Neural progenitor cell (in vitro differentiated cells): ENCODE data around the gene ANKS4B. TPM values are rescaled to one million over a fixed set of nuclear protein-coding genes. Genes with fewer than 3 reads are reported as not detected.
"Not testable (repeated sequence)": the region's sequence is repeated elsewhere in the genome, so short reads cannot be mapped to it uniquely, and the experiment has no call there.

ENCODE experiments used
- DNase-seq: peaks from one replicate; pipeline ENCODE4 v3.0.0-alpha.2; 2016; ENCODE audit warnings: low spot score
- H2AFZ ChIP-seq: fragments of 200-600 bp; sonication (generic); replicated peaks from 2 replicates; pipeline ENCODE4 v1.6.1; 2016; ENCODE audit warnings: antibody characterized with exemption
- H3F3A ChIP-seq: fragments of 200-600 bp; sonication (generic); 2 replicates; pipeline ENCODE4 v1.6.1; 2016; ENCODE audit warnings: antibody characterized with exemption, low read depth
- H3K27ac ChIP-seq: fragments of 200-600 bp; sonication (generic); 2 replicates; pipeline ENCODE4 v1.5.1; 2016; ENCODE audit warnings: mild to moderate bottlenecking
- H3K27me3 ChIP-seq: fragments of 200-600 bp; sonication (generic); 2 replicates; pipeline ENCODE4 v1.6.1; 2016; ENCODE audit warnings: mild to moderate bottlenecking, moderate library complexity
- H3K36me3 ChIP-seq: fragments of 200-600 bp; sonication (generic); 2 replicates; pipeline ENCODE4 v1.5.1; 2016
- H3K4me1 ChIP-seq: fragments of 200-600 bp; sonication (generic); 2 replicates; pipeline ENCODE4 v1.6.1; 2016; ENCODE audit warnings: mixed run types
- H3K4me2 ChIP-seq: fragments of 200-600 bp; sonication (generic); 2 replicates; pipeline ENCODE4 v1.6.1; 2016
- H3K4me3 ChIP-seq: fragments of 200-600 bp; sonication (generic); 2 replicates; pipeline ENCODE4 v1.5.1; 2016
- H3K79me2 ChIP-seq: fragments of 200-600 bp; sonication (generic); 2 replicates; pipeline ENCODE4 v1.6.1; 2016; ENCODE audit warnings: low read depth
- H3K9ac ChIP-seq: fragments of 200-600 bp; sonication (generic); 2 replicates; pipeline ENCODE4 v1.6.1; 2016
- H3K9me3 ChIP-seq: fragments of 200-600 bp; sonication (generic); 2 replicates; pipeline ENCODE4 v1.5.1; 2016; ENCODE audit warnings: low read depth
- H4K20me1 ChIP-seq: fragments of 200-600 bp; sonication (generic); 2 replicates; pipeline ENCODE4 v1.6.1; 2016; ENCODE audit warnings: low read depth
- H3K27ac Mint-ChIP-seq: 3 replicates; pipeline ENCODE4 v1.8.0; 2021; ENCODE audit warnings: mixed read lengths
- H3K27me3 Mint-ChIP-seq: 2 replicates; pipeline ENCODE4 v1.8.0; 2022; ENCODE audit warnings: low read depth, mild to moderate bottlenecking, inconsistent platforms, moderate library complexity, mixed read lengths; ENCODE audit not compliant: insufficient read depth
- H3K36me3 Mint-ChIP-seq: 3 replicates; pipeline ENCODE4 v1.8.0; 2021; ENCODE audit warnings: mixed read lengths
- H3K4me1 Mint-ChIP-seq: 3 replicates; pipeline ENCODE4 v1.8.0; 2021; ENCODE audit warnings: mixed read lengths
- H3K4me3 Mint-ChIP-seq: 3 replicates; pipeline ENCODE4 v1.8.0; 2021; ENCODE audit warnings: mild to moderate bottlenecking, moderate library complexity, mixed read lengths
- H3K9me3 Mint-ChIP-seq: 3 replicates; pipeline ENCODE4 v1.8.0; 2020; ENCODE audit warnings: mixed read lengths
- CTCF ChIP-seq: fragments of 200-600 bp; sonication (generic); IDR thresholded peaks from 2 replicates; pipeline ENCODE4 v1.5.1; 2017; ENCODE audit warnings: antibody characterized with exemption, mild to moderate bottlenecking
- EZH2 ChIP-seq: fragments of 200-600 bp; sonication (generic); IDR thresholded peaks from 2 replicates; pipeline ENCODE4 v1.6.1; 2017; ENCODE audit warnings: antibody characterized with exemption, mild to moderate bottlenecking, moderate library complexity
- EZH2phosphoT487 ChIP-seq: fragments of 200-600 bp; sonication (generic); IDR thresholded peaks from 2 replicates; pipeline ENCODE4 v1.6.1; 2017; ENCODE audit warnings: antibody characterized with exemption
- total RNA-seq: library from RNA; depleted of rRNA; stranded (reverse); fragments of >200 nt; gene quantifications from 2 replicates; pipeline ENCODE4 v1.2.3, GENCODE V29; 2015; ENCODE audit warnings: low replicate concordance

The ANKS4B gene
- total RNA-seq, 1 donor from 2014 or later: not detected

- no peaks in the 10 kb centered on the region for H3K79me2 ChIP-seq
- peaks cover 17% of the 10 kb centered on the region for H3K4me1 Mint-ChIP-seq
- peaks cover 12% of the 10 kb centered on the region for H3K4me1 ChIP-seq
- peaks cover 6% of the 10 kb centered on the region for H3F3A ChIP-seq
- no peaks in the 10 kb centered on the region for H3K36me3 Mint-ChIP-seq
- H3K27ac Mint-ChIP-seq: no peak overlapping the region
- no peak overlapping the region for H3K4me3 ChIP-seq
- no peaks in the 10 kb centered on the region for H3K27me3 ChIP-seq
- H3K4me3 Mint-ChIP-seq: no peak overlapping the region
- no peaks in the 10 kb centered on the region for H4K20me1 ChIP-seq
- H3K27me3 Mint-ChIP-seq: peaks cover 13% of the 10 kb centered on the region
- H2AFZ ChIP-seq: no peak overlapping the region
- no peak overlapping the region for H3K27ac ChIP-seq
- H3K4me2 ChIP-seq: no peak overlapping the region
- TF ChIP-seq EZH2 (no peak), CTCF (no peak), EZH2phosphoT487 (no peak)
- no peaks in the 10 kb centered on the region for H3K9me3 ChIP-seq
- H3K36me3 ChIP-seq: no peaks in the 10 kb centered on the region
- no peaks in the 10 kb centered on the region for H3K9me3 Mint-ChIP-seq
- no peak overlapping the region for H3K9ac ChIP-seq
- no peak for DNase-seq
Observed at GRCh38 chr16:21268236-21268635, 34.7 kb downstream of the ANKS4B start.

- no peak for TF ChIP-seq EZH2phosphoT487
- TF ChIP-seq CTCF: no peak
- no peak for TF ChIP-seq EZH2
- peaks cover 28% of the 10 kb centered on the region for H3K27me3 Mint-ChIP-seq
- Histone ChIP-seq H4K20me1 (no peaks in the 10 kb centered on the region), H3K4me3 (no peak overlapping the region), H3K9me3 (no peaks in the 10 kb centered on the region), H3F3A (no peaks in the 10 kb centered on the region), H3K27ac (no peak overlapping the region), H2AFZ (no peak overlapping the region), H3K4me1 (peaks cover 10% of the 10 kb centered on the region), H3K27me3 (peaks cover 31% of the 10 kb centered on the region), H3K36me3 (no peaks in the 10 kb centered on the region), H3K79me2 (no peaks in the 10 kb centered on the region), H3K4me2 (no peak overlapping the region), H3K9ac (no peak overlapping the region)
- DNase-seq: no peak
- no peaks in the 10 kb centered on the region for H3K36me3 Mint-ChIP-seq
- peaks cover 7% of the 10 kb centered on the region for H3K4me1 Mint-ChIP-seq
- no peaks in the 10 kb centered on the region for H3K9me3 Mint-ChIP-seq
- no peak overlapping the region for H3K4me3 Mint-ChIP-seq
- H3K27ac Mint-ChIP-seq: peak overlapping the region; percentile 9
Observed at GRCh38 chr16:21272253-21272652, 38.8 kb downstream of the ANKS4B start.

- not testable (repeated sequence) for H3K9me3 Mint-ChIP-seq, H3K9ac ChIP-seq, H3K4me2 ChIP-seq, DNase-seq, H3F3A ChIP-seq, H4K20me1 ChIP-seq, H3K4me3 ChIP-seq, H3K79me2 ChIP-seq, H2AFZ ChIP-seq, H3K36me3 ChIP-seq, H3K9me3 ChIP-seq, H3K4me3 Mint-ChIP-seq, H3K27ac ChIP-seq, H3K4me1 Mint-ChIP-seq, H3K27ac Mint-ChIP-seq, H3K36me3 Mint-ChIP-seq
- H3K27me3 Mint-ChIP-seq: peaks cover 30% of the 10 kb centered on the region
- peaks cover 37% of the 10 kb centered on the region for H3K27me3 ChIP-seq
- peaks cover 10% of the 10 kb centered on the region for H3K4me1 ChIP-seq
Observed at GRCh38 chr16:21272763-21273162, 39.3 kb downstream of the ANKS4B start.

DNA sequence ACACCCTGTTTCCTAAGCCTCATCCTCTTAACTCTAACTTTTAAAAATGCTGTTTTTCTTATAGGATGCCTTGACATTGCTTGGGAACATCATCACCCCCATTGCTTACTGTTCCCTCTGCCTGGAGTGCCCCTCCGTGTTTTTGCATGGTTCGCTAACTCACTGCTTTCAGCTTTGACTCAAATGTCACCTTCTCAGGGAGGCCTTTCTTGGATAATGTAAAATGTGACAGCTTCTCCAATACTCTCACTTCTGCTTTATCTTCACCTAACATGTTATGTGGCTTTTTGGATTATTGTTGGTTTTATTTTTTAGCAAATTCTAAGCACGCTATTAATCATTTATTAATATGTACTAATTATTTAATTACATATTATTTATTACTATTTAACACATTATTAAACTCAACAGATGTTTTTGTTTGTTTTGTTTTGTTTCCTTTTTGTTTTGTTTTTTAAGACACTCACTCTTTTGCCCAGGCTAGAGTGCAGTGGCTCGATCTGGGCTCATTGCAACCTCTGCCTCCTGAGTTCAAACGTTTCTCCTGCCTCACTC, 40.8 kb downstream of the ANKS4B start:
- Mint-ChIP-seq H3K9me3 (no peaks in the 10 kb centered on the region), H3K27me3 (peaks cover 37% of the 10 kb centered on the region), H3K4me1 (peaks cover 7% of the 10 kb centered on the region), H3K36me3 (no peaks in the 10 kb centered on the region), H3K27ac (no peak overlapping the region), H3K4me3 (no peak overlapping the region)
- Histone ChIP-seq H3K36me3 (no peaks in the 10 kb centered on the region), H3F3A (no peaks in the 10 kb centered on the region), H3K9me3 (no peaks in the 10 kb centered on the region), H2AFZ (no peak overlapping the region), H3K4me2 (no peak overlapping the region), H3K4me3 (no peak overlapping the region), H3K27ac (no peak overlapping the region), H3K27me3 (peaks cover 51% of the 10 kb centered on the region), H3K79me2 (no peaks in the 10 kb centered on the region), H3K9ac (no peak overlapping the region), H4K20me1 (no peaks in the 10 kb centered on the region), H3K4me1 (peaks cover 10% of the 10 kb centered on the region)
- DNase-seq: no peak
- TF ChIP-seq EZH2 (no peak), CTCF (no peak), EZH2phosphoT487 (no peak)
